GM06990 (cell line): ENCODE results near the gene RMND5A.

ENCODE experiments used
- DNase-seq: peaks from one replicate; pipeline ENCODE4 v3.0.0-alpha.2; 2011; ENCODE audit not compliant: insufficient read length; ENCODE audit errors: extremely low read depth
- H3K27me3 ChIP-seq: replicated peaks from 2 replicates; pipeline ENCODE4 v1.6.0; 2011; ENCODE audit warnings: low read length; ENCODE audit not compliant: control insufficient read depth, insufficient read depth
- H3K36me3 ChIP-seq: 2 replicates; pipeline ENCODE4 v1.5.1; 2011; ENCODE audit warnings: low read length; ENCODE audit not compliant: control insufficient read depth, insufficient read depth
- H3K4me3 ChIP-seq: replicated peaks from 2 replicates; pipeline ENCODE4 v1.5.1; 2011; ENCODE audit warnings: low read depth, mild to moderate bottlenecking, control low read depth, low read length
- CTCF ChIP-seq: IDR thresholded peaks from 2 replicates; pipeline ENCODE4 v1.5.1; 2011; ENCODE audit warnings: low read length, control low read depth, mild to moderate bottlenecking, inconsistent platforms; ENCODE audit not compliant: insufficient read depth, poor library complexity, severe bottlenecking

Gene RMND5A

GRCh38 chr2:86764661-86765309 lies 44.7 kb downstream of the RMND5A start:
- peak; percentile 61 for TF ChIP-seq CTCF
- no peaks in the 10 kb centered on the region for H3K27me3 ChIP-seq
- no peak overlapping the region for H3K4me3 ChIP-seq
- DNase-seq, result no peak
- H3K36me3 ChIP-seq, result peaks cover 6% of the 10 kb centered on the region

- H3K4me3 ChIP-seq, result no peak overlapping the region
- peaks cover 8% of the 10 kb centered on the region for H3K36me3 ChIP-seq
- no peaks in the 10 kb centered on the region for H3K27me3 ChIP-seq
- no peak for TF ChIP-seq CTCF
- no peak for DNase-seq
These were observed 45.2 kb downstream of the RMND5A start for GRCh38 chr2:86765310-86765695.

GRCh38 chr2:86768189-86768949 lies 48.3 kb downstream of the RMND5A start:
- TF ChIP-seq CTCF, result no peak
- H3K4me3 ChIP-seq, result no peak overlapping the region
- peaks cover 10% of the 10 kb centered on the region for H3K36me3 ChIP-seq
- no peak for DNase-seq
- no peaks in the 10 kb centered on the region for H3K27me3 ChIP-seq

GRCh38 chr2:86769838-86770237 lies 49.7 kb downstream of the RMND5A start:
- peaks cover 12% of the 10 kb centered on the region for H3K36me3 ChIP-seq
- H3K27me3 ChIP-seq, result no peaks in the 10 kb centered on the region
- no peak for DNase-seq

GRCh38 chr2:86770816-86771301 lies 50.8 kb downstream of the RMND5A start:
- TF ChIP-seq CTCF, result no peak
- H3K4me3 ChIP-seq, result no peak overlapping the region
- H3K27me3 ChIP-seq, result no peaks in the 10 kb centered on the region
- DNase-seq, result no peak
- peaks cover 12% of the 10 kb centered on the region for H3K36me3 ChIP-seq

More at GRCh38 chr2:86769838-86770237, 49.7 kb downstream of the RMND5A start:
- H3K4me3 ChIP-seq, result no peak overlapping the region
- no peak for TF ChIP-seq CTCF
